GM18502 (cell line): ENCODE measurements around the gene HOXB6.
A peak's percentile ranks its signal among the peaks of the same experiment; 100 is the strongest.

Source experiments
- ATAC-seq: cut with Tn5 transposase; IDR thresholded peaks from one replicate; pipeline ENCODE4 v1.9.1; 2021; ENCODE audit warnings: mild to moderate bottlenecking; ENCODE audit not compliant: unreplicated experiment, poor library complexity

Gene HOXB6

GRCh38 chr17:48624118-48624517 is 19.3 kb upstream of the HOXB6 start:
- ATAC-seq: no peak

GRCh38 chr17:48623583-48623982 is 18.8 kb upstream of the HOXB6 start:
- ATAC-seq: no peak

GRCh38 chr17:48622857-48623256 is 18.1 kb upstream of the HOXB6 start:
- no peak for ATAC-seq

GRCh38 chr17:48621410-48622392 is 16.9 kb upstream of the HOXB6 start:
- ATAC-seq: no peak

GRCh38 chr17:48620461-48621139 is 15.8 kb upstream of the HOXB6 start:
- no peak for ATAC-seq

- ATAC-seq: no peak
Measured at GRCh38 chr17:48619826-48620449, 15.2 kb upstream of the HOXB6 start.

GRCh38 chr17:48618256-48618896 is 13.6 kb upstream of the HOXB6 start:
- no peak for ATAC-seq

GRCh38 chr17:48617471-48618255 is 12.9 kb upstream of the HOXB6 start:
- no peak for ATAC-seq

GRCh38 chr17:48616717-48617470 is 12.1 kb upstream of the HOXB6 start:
- no peak for ATAC-seq

- no peak for ATAC-seq
Measured at GRCh38 chr17:48615963-48616716, 11.4 kb upstream of the HOXB6 start.

- ATAC-seq: no peak
Measured at GRCh38 chr17:48615047-48615962, 10.5 kb upstream of the HOXB6 start, which contains the start of gene HOXB8. Gene HOXB8, minus strand, starts transcription at chr17:48615292. Its CDS starts 588 bp downstream, at chr17:48614704.

GRCh38 chr17:48613862-48614694 is 9.3 kb upstream of the HOXB6 start:
- ATAC-seq: no peak

GRCh38 chr17:48612854-48613691 is 8.3 kb upstream of the HOXB6 start:
- ATAC-seq: peak; percentile 44

- ATAC-seq: no peak
Measured at GRCh38 chr17:48612456-48612853, 7.7 kb upstream of the HOXB6 start.

GRCh38 chr17:48611681-48612455 is 7.1 kb upstream of the HOXB6 start:
- no peak for ATAC-seq
